WTC11 (cell line): Measurements from ENCODE around the gene SLC5A7. TPM values are rescaled to one million over a fixed set of nuclear protein-coding genes. Genes with fewer than 3 reads are reported as not detected.

Source experiments
- ATAC-seq: fragments of 200-7000 bp; cut with Tn5 transposase; 2 replicates; pipeline ENCODE4 v1.10.0; 2021; ENCODE audit warnings: mild to moderate bottlenecking, moderate library complexity
- CTCF ChIA-PET: fragments of 300-600 bp; sonication (Branson Sonifier 250); formaldehyde crosslinking; loops from one replicate; lab custom pipeline; 2021; ENCODE audit warnings: antibody characterized with exemption; lab: Charles Lee
- POLR2A ChIA-PET: fragments of 350-600 bp; sonication (Branson Sonifier 250); formaldehyde crosslinking; loops from one replicate; lab custom pipeline; 2021; ENCODE audit warnings: antibody characterized with exemption; lab: Charles Lee
- DNase-seq: peaks from one replicate; pipeline ENCODE4 v3.0.0; 2021; ENCODE audit warnings: low spot score
- H3K27ac Mint-ChIP-seq: 2 replicates; pipeline ENCODE4 v1.8.0; 2021; ENCODE audit warnings: mixed read lengths
- H3K27me3 Mint-ChIP-seq: 2 replicates; pipeline ENCODE4 v1.8.0; 2021; ENCODE audit warnings: low read depth, mild to moderate bottlenecking, moderate library complexity, mixed read lengths
- H3K36me3 Mint-ChIP-seq: 2 replicates; pipeline ENCODE4 v1.8.0; 2021; ENCODE audit warnings: mixed read lengths
- H3K4me1 Mint-ChIP-seq: 2 replicates; pipeline ENCODE4 v1.8.0; 2022; ENCODE audit warnings: mixed read lengths
- H3K4me3 Mint-ChIP-seq: 2 replicates; pipeline ENCODE4 v1.8.0; 2021; ENCODE audit warnings: mild to moderate bottlenecking, moderate library complexity, mixed read lengths
- H3K9me3 Mint-ChIP-seq: 2 replicates; pipeline ENCODE4 v1.8.0; 2021; ENCODE audit warnings: mixed read lengths
- FOXK1 ChIP-seq: sonication (generic); formaldehyde crosslinking; IDR thresholded peaks from 2 replicates; pipeline ENCODE4 v1.8.0; 2022; ENCODE audit warnings: mild to moderate bottlenecking, moderate library complexity, missing genetic modification reagents
- GABPB1 ChIP-seq: sonication (generic); formaldehyde crosslinking; IDR thresholded peaks from 2 replicates; pipeline ENCODE4 v1.8.1; 2023; ENCODE audit warnings: mild to moderate bottlenecking, missing genetic modification reagents
- IRF2 ChIP-seq: sonication (generic); formaldehyde crosslinking; IDR thresholded peaks from 2 replicates; pipeline ENCODE4 v1.8.0; 2022; ENCODE audit warnings: low read depth, missing genetic modification reagents, borderline replicate concordance
- KAT7 ChIP-seq: sonication (generic); formaldehyde crosslinking; IDR thresholded peaks from 2 replicates; pipeline ENCODE4 v1.8.1; 2023; ENCODE audit warnings: missing genetic modification reagents, mild to moderate bottlenecking, borderline replicate concordance
- NR2C2 ChIP-seq: sonication (generic); formaldehyde crosslinking; IDR thresholded peaks from 2 replicates; pipeline ENCODE4 v1.8.0; 2022; ENCODE audit warnings: mild to moderate bottlenecking, missing genetic modification reagents
- RELA ChIP-seq: sonication (generic); formaldehyde crosslinking; IDR thresholded peaks from 2 replicates; pipeline ENCODE4 v1.8.1; 2022; ENCODE audit warnings: missing genetic modification reagents, mild to moderate bottlenecking, borderline replicate concordance
- TEAD1 ChIP-seq: sonication (generic); formaldehyde crosslinking; IDR thresholded peaks from 2 replicates; pipeline ENCODE4 v1.8.0; 2022; ENCODE audit warnings: mild to moderate bottlenecking, missing genetic modification reagents
- ZNF416 ChIP-seq: fragments of 250-450 bp; sonication (Bioruptor Pico); IDR thresholded peaks from 2 replicates; pipeline ENCODE4 v1.9.0; 2021; ENCODE audit warnings: mild to moderate bottlenecking, inconsistent platforms
- total RNA-seq: library from RNA; stranded (reverse); gene quantifications from 3 replicates; pipeline ENCODE4 v1.2.3, GENCODE V29; 2021
- TF ChIP-seq, protein P1 (sequence below): fragments of 250-450 bp; sonication (Bioruptor Pico); conservative IDR thresholded peaks from 2 replicates; pipeline ENCODE4 v1.9.0; 2021; ENCODE audit warnings: mild to moderate bottlenecking
- TF ChIP-seq, protein P2 (sequence below): sonication (generic); formaldehyde crosslinking; IDR thresholded peaks from 2 replicates; pipeline ENCODE4 v1.8.0; 2022; ENCODE audit warnings: missing genetic modification reagents
- TF ChIP-seq, protein P3 (sequence below): sonication (generic); formaldehyde crosslinking; IDR thresholded peaks from 2 replicates; pipeline ENCODE4 v1.8.0; 2023; ENCODE audit warnings: missing genetic modification reagents
- TF ChIP-seq, protein P4 (sequence below): sonication (generic); formaldehyde crosslinking; IDR thresholded peaks from 2 replicates; pipeline ENCODE4 v1.8.1; 2023; ENCODE audit warnings: mild to moderate bottlenecking, missing genetic modification reagents
- TF ChIP-seq, protein P5 (sequence below): sonication (generic); formaldehyde crosslinking; conservative IDR thresholded peaks from 2 replicates; pipeline ENCODE4 v1.8.1; 2023; ENCODE audit warnings: mild to moderate bottlenecking, low read depth, missing genetic modification reagents, moderate library complexity
- TF ChIP-seq, protein P6 (sequence below): sonication (generic); formaldehyde crosslinking; IDR thresholded peaks from 2 replicates; pipeline ENCODE4 v1.8.1; 2022; ENCODE audit warnings: low read depth, missing genetic modification reagents, borderline replicate concordance

Gene SLC5A7
- total RNA-seq, 1 experiment from 2014 or later: not detected

DNA sequence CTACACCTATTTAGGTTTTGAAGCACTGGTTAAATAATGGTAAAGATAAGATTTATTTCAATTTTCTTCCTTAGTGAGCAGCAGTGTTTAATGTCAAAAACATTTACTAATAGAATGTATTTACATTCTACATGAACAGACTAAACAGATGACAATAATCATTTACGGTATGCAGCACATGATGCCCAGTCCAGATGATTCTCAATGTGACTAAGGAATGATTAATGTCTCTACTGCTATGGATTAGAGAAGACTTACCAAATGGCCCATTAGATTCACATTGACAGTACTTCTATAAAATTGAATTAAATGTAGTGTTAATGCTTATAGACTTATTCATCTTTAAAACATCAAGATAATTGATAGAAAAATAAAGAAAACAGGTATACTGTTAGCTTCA lies 22.1 kb upstream of the SLC5A7 start:
- Mint-ChIP-seq H3K27me3 (no peaks in the 10 kb centered on the region), H3K9me3 (peaks cover 22% of the 10 kb centered on the region), H3K4me1 (no peaks in the 10 kb centered on the region), H3K36me3 (peaks cover 2% of the 10 kb centered on the region; the same call in 1 of the 2 replicates), H3K27ac (no peak overlapping the region), H3K4me3 (no peak overlapping the region)
- ChIA-PET CTCF (no interaction called here), POLR2A (no interaction called here)
- no peak for TF ChIP-seq ZNF416 (CRISPR knock-in tag)
- TF ChIP-seq, protein P1, sequence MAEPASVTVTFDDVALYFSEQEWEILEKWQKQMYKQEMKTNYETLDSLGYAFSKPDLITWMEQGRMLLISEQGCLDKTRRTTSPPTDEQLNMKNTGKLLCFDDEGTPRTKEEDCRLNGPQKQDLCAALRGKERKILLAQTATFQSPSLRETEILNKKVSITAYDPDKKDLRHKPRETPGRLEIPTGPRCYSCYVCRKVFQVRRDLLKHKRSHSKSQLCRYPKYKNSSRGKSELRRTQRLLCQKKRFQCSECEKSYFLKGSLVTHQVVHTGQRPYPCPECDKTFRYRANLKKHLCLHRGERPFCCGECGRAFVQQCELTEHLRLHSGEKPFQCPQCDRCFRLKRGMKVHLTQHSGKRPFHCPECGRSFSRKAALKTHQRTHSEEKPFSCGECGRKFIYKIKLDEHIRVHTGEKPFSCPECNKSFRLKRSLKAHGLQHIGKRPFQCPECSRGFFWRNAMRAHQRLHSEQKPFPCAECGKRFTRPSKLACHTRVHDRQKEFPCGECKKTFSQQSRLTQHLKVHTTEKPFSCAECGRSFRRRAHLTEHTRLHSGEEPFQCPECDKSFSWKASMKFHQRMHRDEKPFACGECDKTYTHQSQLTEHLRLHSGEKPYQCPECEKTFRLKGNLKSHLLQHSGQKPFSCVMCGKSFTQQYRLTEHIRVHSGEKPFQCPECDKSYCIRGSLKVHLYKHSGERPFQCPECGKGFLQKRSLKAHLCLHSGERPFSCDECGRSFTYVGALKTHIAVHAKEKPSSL (CRISPR knock-in tag): no peak
- TF ChIP-seq KAT7: no peak
- TF ChIP-seq NR2C2 (CRISPR knock-in tag): no peak
- TF ChIP-seq TEAD1 (CRISPR knock-in tag): no peak
- TF ChIP-seq, protein P2, sequence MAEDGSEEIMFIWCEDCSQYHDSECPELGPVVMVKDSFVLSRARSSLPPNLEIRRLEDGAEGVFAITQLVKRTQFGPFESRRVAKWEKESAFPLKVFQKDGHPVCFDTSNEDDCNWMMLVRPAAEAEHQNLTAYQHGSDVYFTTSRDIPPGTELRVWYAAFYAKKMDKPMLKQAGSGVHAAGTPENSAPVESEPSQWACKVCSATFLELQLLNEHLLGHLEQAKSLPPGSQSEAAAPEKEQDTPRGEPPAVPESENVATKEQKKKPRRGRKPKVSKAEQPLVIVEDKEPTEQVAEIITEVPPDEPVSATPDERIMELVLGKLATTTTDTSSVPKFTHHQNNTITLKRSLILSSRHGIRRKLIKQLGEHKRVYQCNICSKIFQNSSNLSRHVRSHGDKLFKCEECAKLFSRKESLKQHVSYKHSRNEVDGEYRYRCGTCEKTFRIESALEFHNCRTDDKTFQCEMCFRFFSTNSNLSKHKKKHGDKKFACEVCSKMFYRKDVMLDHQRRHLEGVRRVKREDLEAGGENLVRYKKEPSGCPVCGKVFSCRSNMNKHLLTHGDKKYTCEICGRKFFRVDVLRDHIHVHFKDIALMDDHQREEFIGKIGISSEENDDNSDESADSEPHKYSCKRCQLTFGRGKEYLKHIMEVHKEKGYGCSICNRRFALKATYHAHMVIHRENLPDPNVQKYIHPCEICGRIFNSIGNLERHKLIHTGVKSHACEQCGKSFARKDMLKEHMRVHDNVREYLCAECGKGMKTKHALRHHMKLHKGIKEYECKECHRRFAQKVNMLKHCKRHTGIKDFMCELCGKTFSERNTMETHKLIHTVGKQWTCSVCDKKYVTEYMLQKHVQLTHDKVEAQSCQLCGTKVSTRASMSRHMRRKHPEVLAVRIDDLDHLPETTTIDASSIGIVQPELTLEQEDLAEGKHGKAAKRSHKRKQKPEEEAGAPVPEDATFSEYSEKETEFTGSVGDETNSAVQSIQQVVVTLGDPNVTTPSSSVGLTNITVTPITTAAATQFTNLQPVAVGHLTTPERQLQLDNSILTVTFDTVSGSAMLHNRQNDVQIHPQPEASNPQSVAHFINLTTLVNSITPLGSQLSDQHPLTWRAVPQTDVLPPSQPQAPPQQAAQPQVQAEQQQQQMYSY (CRISPR knock-in tag): no peak
- TF ChIP-seq, protein P3, sequence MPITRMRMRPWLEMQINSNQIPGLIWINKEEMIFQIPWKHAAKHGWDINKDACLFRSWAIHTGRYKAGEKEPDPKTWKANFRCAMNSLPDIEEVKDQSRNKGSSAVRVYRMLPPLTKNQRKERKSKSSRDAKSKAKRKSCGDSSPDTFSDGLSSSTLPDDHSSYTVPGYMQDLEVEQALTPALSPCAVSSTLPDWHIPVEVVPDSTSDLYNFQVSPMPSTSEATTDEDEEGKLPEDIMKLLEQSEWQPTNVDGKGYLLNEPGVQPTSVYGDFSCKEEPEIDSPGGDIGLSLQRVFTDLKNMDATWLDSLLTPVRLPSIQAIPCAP (CRISPR knock-in tag): no peak
- ATAC-seq (no peak), DNase-seq (no peak)

DNA sequence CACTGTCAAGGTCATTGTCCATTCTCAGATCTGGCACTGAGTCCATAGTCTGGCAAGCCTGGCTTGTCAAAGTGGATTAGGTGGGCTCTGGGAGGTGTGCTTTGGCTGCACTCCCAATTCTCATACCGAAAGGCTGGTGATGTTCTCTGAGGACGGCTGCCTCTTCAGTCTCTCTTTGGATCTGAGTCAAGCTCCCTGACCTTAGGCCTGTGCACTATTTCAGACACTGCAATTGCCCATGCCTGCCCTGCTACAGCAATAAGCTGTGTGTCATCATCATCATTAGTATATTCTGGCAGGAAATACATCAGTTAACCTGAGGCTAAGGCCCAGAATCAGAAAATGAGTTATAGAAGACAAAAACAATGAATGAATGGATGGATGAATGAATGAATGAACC lies 1.6 kb upstream of the SLC5A7 start:
- ATAC-seq (no peak), DNase-seq (no peak)
- Mint-ChIP-seq H3K36me3 (no peaks in the 10 kb centered on the region), H3K27me3 (peaks cover 33% of the 10 kb centered on the region), H3K4me3 (no peak overlapping the region), H3K4me1 (peaks cover 3% of the 10 kb centered on the region; the same call in 1 of the 2 replicates), H3K27ac (no peak overlapping the region), H3K9me3 (no peaks in the 10 kb centered on the region)
- POLR2A ChIA-PET: no interaction called here
- CTCF ChIA-PET: no interaction called here
- TF ChIP-seq IRF2 (no peak), FOXK1 (CRISPR knock-in tag) (no peak), RELA (CRISPR knock-in tag) (no peak), GABPB1 (CRISPR knock-in tag) (no peak)
- TF ChIP-seq, protein P4, sequence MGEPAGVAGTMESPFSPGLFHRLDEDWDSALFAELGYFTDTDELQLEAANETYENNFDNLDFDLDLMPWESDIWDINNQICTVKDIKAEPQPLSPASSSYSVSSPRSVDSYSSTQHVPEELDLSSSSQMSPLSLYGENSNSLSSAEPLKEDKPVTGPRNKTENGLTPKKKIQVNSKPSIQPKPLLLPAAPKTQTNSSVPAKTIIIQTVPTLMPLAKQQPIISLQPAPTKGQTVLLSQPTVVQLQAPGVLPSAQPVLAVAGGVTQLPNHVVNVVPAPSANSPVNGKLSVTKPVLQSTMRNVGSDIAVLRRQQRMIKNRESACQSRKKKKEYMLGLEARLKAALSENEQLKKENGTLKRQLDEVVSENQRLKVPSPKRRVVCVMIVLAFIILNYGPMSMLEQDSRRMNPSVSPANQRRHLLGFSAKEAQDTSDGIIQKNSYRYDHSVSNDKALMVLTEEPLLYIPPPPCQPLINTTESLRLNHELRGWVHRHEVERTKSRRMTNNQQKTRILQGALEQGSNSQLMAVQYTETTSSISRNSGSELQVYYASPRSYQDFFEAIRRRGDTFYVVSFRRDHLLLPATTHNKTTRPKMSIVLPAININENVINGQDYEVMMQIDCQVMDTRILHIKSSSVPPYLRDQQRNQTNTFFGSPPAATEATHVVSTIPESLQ (CRISPR knock-in tag): no peak
- TF ChIP-seq, protein P2 (CRISPR knock-in tag): no peak
- TF ChIP-seq, protein P5, sequence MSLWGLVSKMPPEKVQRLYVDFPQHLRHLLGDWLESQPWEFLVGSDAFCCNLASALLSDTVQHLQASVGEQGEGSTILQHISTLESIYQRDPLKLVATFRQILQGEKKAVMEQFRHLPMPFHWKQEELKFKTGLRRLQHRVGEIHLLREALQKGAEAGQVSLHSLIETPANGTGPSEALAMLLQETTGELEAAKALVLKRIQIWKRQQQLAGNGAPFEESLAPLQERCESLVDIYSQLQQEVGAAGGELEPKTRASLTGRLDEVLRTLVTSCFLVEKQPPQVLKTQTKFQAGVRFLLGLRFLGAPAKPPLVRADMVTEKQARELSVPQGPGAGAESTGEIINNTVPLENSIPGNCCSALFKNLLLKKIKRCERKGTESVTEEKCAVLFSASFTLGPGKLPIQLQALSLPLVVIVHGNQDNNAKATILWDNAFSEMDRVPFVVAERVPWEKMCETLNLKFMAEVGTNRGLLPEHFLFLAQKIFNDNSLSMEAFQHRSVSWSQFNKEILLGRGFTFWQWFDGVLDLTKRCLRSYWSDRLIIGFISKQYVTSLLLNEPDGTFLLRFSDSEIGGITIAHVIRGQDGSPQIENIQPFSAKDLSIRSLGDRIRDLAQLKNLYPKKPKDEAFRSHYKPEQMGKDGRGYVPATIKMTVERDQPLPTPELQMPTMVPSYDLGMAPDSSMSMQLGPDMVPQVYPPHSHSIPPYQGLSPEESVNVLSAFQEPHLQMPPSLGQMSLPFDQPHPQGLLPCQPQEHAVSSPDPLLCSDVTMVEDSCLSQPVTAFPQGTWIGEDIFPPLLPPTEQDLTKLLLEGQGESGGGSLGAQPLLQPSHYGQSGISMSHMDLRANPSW (CRISPR knock-in tag): no peak
- TF ChIP-seq, protein P6, sequence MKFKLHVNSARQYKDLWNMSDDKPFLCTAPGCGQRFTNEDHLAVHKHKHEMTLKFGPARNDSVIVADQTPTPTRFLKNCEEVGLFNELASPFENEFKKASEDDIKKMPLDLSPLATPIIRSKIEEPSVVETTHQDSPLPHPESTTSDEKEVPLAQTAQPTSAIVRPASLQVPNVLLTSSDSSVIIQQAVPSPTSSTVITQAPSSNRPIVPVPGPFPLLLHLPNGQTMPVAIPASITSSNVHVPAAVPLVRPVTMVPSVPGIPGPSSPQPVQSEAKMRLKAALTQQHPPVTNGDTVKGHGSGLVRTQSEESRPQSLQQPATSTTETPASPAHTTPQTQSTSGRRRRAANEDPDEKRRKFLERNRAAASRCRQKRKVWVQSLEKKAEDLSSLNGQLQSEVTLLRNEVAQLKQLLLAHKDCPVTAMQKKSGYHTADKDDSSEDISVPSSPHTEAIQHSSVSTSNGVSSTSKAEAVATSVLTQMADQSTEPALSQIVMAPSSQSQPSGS (CRISPR knock-in tag): no peak
